Middle frontal gyrus (tissue), 1 donor: Measurements from ENCODE around the gene CD47.

Experiments
- DNase-seq: peaks from one replicate; pipeline ENCODE4 v3.0.0-alpha.2; 2015; ENCODE audit warnings: low spot score; ENCODE audit errors: extremely low spot score

CD47 gene

GRCh38 chr3:108014943-108015342 lies 75.9 kb downstream of the CD47 start:
- no peak for DNase-seq

GRCh38 chr3:108013141-108014055 lies 77.4 kb downstream of the CD47 start:
- no peak for DNase-seq

- DNase-seq: no peak
Measured at GRCh38 chr3:108012304-108012703, 78.5 kb downstream of the CD47 start.

GRCh38 chr3:108011616-108012015 lies 79.2 kb downstream of the CD47 start:
- DNase-seq: no peak

GRCh38 chr3:108008931-108009639 lies 81.7 kb downstream of the CD47 start:
- DNase-seq: no peak

GRCh38 chr3:108008106-108008505 lies 82.7 kb downstream of the CD47 start:
- no peak for DNase-seq

- peak; percentile 45 for DNase-seq
Measured at GRCh38 chr3:108006881-108007331, 83.9 kb downstream of the CD47 start.

GRCh38 chr3:108006077-108006771 lies 84.6 kb downstream of the CD47 start:
- no peak for DNase-seq

GRCh38 chr3:108004647-108005046 lies 86.2 kb downstream of the CD47 start:
- DNase-seq: no peak

- DNase-seq: no peak
Measured at GRCh38 chr3:108001457-108001856, 89.4 kb downstream of the CD47 start.

GRCh38 chr3:107999215-107999775 lies 91.5 kb downstream of the CD47 start:
- no peak for DNase-seq

- DNase-seq: no peak
Measured at GRCh38 chr3:107997671-107998070, 93.2 kb downstream of the CD47 start.

GRCh38 chr3:107995823-107996222 lies 95.0 kb downstream of the CD47 start:
- DNase-seq: no peak

- no peak for DNase-seq
Measured at GRCh38 chr3:107994956-107995715, 95.7 kb downstream of the CD47 start.

GRCh38 chr3:107994181-107994580 lies 96.7 kb downstream of the CD47 start:
- DNase-seq: no peak

- DNase-seq: no peak
Measured at GRCh38 chr3:107993771-107994170, 97.1 kb downstream of the CD47 start.
